NCI-H1092 (cell line): ENCODE data around the gene TMEM170A.
"Not testable (repeated sequence)": the region's sequence is repeated elsewhere in the genome, so short reads cannot be mapped to it uniquely, and the experiment has no call there.

ENCODE experiments used
- DNase-seq: peaks from one replicate; lab custom pipeline; 2025; lab: John Stamatoyannopoulos, UW

The TMEM170A gene

DNA sequence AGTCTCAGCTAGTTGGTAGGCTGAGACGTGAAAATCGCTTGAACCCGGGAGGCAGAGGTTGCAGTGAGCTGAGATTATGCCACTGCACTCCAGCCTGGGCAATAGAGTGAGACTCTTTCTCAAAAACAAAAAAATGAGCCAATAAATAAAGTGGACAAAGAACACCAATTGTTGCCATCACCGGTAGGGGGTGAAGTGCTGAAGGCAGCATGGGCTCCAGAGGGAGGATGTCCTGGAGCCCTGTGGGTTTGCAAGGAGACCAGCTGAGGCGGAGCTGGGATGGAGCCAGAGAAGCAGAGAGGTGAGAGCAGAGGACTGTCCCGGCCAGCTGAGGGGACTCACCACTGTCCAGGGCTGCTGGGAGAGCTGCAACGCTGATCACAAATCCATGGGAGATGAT, 17.0 kb upstream of the TMEM170A start:
- no peak for DNase-seq

DNA sequence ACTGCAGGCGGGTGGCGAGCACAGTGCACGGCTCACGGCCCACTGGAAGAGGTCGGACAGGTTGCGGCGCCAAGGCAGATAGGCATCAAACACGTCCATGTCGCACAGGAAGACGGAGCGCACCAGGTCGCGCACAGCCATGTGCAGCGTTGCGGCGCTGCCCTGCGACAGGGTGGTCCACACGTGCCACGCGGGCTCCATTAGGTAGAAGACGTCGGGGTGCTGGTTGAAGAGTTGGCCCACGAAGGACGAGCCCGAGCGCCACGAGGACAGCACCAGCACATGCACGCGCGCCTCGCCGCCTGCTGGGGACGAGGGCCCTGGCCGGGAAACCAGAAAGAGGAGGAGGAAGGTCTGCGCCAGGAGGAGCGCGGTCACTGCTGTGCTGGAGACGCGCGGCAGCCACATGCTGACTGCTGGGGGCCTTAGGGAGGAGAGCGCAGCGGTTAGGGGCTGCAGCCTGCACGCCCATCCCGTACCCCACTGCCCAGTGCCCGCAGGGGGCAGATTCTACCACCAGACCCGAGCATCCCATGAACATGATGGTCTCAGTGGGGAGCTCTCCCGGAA, 15.0 kb upstream of the TMEM170A start:
- DNase-seq = no peak

DNA sequence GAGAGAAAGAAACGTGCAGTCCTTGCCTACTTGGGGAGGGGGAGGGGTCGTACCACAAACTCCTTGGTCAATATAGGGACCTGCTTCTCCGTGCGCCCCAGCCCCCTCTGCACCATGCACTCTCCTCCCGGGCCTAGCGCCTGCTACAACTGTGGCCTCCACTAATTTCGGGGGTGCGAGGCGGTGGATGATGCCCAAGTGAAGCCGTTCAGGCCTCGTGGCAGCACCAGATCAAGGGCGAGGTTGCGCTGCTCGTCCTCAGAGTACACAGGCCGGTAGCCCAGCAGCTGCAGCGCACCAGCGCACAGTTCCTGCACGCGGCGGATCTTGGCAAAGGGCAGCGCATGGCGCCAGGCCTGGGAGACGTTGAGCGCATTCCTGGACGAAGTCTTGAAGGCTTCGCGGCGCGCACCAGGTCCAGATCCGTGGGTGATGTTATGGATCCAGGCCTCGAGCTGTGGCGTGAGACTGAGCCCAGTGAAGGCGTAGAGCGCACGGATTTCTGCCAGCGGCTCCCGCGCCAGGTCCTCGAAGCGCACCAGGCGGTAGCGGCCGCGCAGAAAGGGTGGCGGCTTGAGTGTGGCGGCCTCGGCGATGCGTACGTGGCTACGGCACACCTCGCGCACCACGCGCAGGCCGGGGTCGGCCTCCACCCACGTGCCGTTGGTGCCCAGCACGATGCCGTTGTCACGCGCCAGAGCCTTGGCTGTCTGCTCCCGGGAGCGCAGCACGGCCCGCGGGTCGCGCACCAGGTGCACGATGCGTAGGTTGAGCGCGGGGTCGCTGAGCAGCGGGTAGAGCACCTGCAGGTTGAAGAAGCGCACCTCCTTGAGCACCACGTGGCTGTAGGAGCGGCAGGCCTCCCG, 14.2 kb upstream of the TMEM170A start:
- no peak for DNase-seq

DNA sequence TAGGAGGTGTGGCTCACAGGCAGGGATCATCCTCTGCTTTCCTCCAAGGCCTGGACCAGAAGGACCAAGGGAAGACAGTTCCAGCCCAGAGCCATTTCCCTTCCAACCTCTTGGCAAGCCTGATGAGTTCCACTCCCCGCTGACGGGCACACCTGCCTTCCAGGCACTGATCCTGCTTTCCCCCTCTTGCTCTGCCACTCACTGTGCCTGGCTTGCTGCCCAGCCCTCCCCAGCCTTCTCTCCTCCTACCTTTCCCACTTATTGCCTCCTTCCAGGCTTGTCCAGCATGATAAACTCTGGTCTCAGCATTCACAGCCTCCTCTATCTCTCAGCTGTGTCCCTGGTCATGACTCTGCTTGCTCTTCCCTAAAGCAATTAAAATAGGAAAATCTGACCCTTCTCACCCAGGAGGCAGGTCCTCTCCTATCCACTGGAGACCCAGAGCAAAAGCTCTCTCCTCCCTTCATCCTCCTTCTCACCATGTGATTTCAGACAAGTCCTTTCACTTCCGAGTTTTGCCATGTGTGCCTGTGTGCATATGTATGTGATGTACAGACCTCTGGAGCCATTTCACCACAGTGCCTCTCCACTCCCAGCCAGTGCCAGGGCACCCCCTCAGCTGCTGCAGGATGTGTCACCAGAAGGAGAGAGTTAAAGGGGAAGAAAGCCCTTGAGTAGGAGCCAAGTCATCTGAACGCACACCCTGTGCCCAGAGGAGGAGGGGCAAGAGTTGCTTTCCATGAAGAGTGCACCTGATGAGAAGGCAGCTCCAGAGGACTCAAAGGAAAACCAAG, 13.4 kb upstream of the TMEM170A start:
- peak; percentile 40 for DNase-seq

DNA sequence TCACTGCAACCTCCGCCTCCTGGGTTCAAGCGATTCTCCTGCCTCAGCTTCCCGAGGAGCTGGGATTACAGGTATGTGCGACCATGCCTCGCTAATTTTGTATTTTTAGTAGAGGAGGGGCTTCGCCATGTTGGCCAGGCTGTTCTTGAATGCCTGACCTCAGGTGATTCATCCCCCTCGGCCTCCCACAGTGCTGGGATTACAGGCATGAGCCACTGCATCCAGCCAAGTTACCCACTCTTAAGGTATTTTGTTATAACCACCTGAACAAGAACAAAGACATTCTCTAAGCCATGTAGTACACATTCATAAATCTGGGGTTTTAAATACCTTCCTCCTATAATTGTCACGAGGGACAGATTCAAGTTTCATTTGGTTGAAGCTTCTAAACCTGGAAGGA, 12.3 kb upstream of the TMEM170A start:
- DNase-seq = no peak

DNA sequence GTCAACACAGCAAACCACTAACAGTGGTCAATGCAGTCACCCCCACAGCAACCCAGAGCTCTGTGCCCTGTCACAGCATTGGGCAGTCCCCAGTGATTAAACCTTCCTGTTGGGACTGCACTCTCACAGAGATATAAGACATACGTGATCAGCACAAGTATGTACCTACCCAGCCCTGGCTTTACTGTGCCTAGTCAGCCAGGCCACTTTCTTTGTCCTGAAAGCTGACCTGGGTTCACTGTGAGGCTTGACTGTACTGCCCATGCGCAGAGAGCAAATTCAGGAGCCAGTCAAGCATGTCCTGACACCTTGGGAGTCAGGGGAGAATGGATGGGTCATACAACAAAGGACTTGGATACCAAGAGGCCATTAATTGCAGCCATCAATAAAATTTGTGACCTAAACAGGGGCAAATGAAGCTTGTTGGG, 10.9 kb upstream of the TMEM170A start:
- no peak for DNase-seq

DNA sequence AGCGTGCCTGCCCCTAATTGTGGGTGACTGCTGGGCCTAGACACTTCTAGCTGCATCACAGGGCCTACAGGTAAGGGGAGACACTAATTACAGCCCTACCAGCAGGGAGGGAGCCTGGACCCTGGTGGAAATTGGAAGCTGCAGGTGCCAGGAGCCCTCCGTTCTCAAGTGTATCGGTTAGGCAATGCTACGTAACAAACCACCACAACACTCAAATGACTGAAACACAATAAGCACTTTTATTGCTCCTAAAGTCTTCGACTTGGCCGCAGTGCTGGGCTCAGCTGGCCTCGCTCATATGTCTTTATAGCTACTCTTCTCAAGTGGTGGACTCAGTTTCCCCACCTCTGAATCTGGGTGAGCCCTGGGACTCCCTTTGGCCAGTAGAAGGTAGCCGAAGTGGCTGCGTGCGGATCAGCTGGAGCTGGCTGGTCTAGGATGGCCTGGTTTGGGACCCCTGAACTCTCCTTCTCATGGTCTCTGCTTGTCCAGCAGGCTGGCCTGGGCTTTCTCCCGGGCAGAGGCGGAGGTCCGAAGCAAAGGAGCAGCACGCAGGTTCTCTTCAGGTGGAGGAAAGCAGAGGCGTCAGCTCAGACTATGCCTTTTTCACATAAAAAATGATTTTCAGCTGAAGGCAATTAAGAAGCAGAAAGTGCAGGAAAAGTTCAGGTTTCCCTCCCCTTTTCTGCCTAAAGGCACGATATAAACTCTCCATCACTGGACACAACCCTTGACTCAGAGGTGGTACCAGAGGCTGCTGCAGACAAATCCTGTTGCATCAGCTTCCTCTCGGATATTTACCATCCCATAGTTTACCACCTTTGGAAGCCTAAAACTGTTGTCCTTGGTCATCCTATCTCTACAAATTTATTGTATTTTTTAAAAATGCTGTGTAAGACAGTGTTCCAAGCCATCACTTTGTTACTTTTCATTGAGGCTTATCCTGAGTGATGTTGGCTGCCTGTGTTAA, 8.7 kb upstream of the TMEM170A start:
- DNase-seq = no peak

DNA sequence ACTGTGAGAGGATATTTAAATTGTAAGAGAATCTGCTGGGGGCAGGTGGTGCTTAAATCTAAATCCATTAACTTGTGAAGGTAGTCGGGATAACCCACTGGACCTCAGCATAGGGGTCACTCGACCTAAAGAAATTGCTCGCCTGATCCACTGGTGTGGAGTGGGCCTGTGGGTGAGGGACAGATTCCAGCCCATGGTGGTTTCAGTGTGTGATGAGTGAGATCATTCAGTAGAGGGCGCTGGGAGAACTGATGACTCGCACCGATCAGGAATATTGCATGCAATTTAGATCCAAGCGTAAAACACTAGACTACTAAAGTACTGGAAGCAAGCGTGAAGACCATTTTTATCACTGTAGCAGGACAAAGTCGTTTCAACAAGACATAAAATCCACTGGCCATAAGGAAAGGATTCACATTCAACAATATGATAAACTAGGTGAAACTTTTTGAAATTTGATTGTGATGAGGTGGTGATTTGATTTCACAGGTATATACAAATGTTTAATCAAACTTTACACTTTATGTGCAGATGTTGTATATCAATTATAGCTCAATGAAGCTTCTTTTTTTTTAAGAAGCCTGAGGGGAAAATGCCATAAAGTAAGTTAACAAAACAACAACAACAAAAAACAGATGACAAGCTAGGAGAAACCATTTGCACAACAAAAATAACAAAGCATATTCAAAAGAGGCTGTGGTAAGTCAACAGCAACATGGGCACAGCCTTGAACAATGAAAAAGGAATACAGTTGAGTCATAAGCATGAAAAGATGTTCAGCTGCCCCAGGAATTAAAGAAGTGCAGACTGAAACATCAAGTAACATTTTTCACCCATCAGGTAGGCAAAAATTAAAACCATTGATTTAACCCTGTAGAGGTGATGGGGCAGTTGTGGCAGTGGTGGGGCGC, 7.5 kb upstream of the TMEM170A start:
- peak; percentile 58 for DNase-seq

DNA sequence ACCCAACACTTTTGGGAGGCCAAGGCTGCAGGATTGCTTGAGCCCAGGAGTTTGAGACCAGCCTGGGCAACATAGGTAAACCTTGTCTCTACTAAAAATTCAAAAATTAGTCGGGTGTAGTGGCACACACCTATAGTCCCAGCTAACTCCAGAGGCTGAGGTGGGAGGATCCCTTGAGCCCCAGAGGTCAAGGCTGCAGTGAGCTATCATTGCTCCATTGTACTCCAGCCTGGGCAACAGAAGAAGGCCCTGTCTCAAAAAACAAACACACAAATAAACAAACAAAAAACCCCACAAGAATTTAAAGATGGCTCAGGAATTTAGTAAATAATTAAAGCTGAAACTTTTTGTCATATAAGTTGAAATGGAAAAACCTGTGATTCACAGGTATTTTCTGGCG, 2.3 kb upstream of the TMEM170A start:
- DNase-seq = no peak

DNA sequence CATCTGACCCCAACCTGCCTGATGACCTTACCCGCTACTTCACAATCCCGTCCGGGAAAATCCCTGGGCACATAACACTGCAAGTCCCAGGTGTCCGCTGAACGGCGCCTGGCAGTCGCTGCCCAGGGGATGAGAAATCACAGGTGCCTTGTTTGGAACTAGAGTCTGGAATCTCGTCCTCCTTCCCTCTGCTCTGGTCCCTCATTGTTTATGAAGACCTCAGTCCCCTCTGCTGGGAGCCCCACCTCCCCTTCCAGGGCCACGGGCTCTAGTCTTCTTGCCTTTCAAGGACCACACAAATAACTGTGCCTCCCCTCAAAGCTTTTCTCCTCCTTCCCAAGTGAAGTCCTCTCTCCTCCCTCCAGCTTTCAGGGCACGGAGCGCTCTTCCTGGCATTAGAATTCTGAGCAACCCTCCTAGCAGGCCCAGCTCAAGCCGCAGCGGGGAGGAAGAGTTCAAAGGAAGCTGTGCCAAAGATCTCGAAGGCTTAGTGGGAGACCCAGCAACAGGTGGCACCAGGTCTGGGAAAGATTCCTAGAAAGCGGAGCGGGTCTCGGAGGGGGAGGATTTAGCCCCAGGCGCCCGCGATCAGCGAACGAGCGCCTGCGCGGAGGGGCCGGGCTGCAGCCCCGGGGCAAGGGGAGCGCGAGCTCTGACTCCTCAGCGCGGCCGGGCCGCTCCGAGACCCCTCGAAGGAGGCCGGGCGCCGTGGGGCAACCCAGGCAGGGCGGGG, 934 bp downstream of the TMEM170A start:
- DNase-seq = not testable (repeated sequence)

DNA sequence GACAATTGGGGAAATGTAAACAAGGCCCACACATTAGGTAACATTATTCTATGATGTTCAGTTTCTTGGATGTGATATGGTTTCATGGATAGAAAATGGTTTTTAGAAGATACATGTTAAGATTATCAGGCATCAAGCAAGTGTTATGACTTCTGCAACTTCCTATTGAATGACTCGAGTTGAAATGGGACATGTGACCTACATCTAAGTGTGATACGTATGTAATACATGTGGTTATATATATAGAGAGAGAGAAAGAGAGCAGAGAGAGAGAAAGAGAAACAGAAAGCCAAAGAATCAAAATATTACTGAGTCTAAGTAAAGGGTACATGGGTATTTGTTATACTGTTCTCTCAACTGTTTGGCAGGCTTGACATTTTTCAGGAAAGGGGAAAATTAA, 1.7 kb downstream of the TMEM170A start:
- no peak for DNase-seq

DNA sequence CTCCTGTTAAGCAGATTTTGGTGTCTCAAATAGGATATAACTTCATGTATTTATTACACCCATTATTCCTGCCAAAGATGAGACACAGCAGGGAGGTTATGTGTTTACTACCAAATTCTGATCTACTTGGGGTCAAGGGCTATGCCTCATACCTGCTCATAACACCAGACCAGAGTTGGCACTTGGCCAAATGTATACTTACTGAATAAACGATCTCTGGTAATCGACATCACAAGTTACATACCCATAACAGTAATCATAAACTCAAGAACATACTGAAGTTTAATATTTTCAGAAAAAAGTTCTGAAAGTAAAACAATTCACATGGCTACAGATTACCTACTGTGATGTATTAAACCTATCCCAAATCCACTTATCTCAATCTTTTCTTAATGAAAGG, 2.9 kb downstream of the TMEM170A start:
- no peak for DNase-seq

DNA sequence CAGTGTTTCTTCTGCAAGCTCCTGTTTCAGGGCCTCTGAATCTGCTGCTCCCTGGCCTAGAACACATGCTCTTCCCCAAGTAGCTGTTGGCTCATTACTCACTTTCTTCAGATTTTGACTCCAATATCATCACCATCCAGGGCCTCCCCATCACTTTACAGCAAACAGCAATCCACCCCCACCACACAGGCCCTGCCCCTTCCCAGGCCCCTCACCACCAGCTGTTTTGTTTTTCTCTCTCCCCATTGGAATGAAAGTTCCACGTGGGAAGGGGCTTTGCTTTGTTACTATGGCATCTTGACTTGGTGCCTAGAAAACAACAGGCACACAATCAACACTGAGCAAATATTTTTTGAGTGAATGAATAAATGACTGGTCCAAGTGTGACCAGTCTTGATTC, 4.0 kb downstream of the TMEM170A start:
- DNase-seq = no peak

DNA sequence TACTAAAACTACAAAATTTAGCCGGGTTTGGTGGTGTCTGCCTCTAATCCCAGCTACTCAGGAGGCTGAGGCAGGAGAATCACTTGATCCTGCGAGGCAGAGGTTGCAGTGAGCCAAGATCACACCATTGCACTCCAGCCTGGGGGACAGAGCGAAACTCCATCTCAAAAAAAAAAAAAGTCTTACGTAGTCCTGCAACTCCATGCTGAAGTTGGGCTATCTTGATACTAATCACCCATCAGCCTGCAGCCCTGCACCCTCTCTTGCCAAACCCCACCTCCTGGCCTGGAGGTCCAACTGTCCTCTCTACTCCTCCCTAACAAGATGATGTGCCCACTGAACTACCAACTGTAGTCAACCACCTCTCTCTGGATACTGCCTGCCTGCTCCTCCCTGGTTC, 4.8 kb downstream of the TMEM170A start:
- DNase-seq = no peak

DNA sequence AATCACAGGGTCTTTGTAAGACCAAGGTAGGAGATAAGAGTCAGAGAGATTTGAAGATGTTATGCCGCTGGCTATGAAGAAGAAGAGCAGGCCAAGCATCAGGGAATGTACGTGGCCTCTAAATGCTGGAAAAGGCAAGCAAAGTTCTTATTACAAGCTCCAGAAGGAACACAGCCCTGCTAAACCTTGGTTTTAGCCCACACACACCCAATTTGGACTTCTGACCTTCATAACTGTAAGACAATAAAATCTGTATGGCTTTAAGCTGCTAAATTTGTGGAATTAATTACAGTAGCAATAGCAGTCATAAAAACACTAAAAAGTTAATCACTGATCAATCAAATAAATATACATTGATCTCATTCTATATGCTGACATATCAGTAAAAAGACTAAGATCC, 6.0 kb downstream of the TMEM170A start:
- no peak for DNase-seq

DNA sequence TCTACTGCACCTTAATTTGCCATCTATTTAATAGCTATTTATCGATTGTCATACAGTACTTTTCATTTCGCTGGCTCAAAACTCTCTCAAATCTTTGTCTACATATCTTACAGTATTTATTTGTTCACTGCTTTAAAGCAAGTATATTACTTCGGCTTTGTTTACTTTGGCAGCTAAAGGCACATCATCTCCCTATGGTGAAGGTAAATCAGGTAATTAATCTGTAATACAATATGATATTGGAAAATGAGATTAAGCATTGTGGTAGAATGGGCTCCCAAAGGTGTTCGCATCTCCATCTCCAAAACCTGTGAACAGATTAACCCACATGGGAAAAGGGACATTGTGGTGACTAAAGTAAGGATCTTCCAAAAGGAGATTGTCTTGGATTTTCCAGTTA, 6.5 kb downstream of the TMEM170A start:
- no peak for DNase-seq

DNA sequence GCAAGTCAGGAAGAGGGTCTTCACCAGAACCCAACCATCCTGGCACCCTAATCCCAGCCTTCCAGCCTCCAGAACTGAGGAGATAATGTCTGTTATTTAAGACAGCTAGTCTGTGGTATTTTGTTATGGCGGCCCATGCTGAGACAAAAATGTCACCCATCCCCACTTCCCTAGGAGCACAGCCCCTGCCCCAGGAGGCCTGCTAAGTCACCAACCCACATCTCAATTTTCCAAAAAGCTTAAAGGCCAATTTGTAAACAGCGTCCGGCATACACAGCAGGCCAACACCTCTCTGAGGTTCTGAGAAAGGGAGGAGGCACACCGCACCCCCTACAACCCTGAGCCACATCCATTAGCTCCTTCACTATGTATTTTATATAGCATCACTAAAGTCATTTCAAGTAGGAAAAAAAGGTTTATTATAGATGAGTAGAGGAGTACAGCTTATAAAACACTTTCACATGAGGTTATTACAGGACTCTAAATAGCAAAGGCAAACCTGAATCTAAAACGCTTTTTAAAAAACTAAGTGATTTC, 6.9 kb downstream of the TMEM170A start:
- no peak for DNase-seq

DNA sequence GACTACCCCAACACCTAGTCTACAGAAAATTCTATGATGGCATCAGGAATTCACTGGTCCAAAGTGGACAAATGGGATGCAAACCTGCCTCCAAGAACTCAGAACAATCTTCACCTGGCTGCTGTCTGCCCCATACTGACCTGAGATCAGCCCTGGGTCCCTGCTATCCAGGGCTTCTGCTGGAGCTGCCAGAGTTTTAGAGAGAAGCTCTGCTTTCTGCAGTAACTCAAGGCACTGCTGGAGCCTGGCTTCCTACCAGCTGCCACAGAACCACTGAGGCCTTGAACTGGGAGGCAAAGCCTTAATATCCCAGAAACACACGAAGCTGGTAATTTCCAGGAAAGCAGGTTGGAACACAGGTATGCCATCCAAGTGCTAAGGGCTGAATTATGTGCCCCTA, 7.5 kb downstream of the TMEM170A start:
- no peak for DNase-seq

DNA sequence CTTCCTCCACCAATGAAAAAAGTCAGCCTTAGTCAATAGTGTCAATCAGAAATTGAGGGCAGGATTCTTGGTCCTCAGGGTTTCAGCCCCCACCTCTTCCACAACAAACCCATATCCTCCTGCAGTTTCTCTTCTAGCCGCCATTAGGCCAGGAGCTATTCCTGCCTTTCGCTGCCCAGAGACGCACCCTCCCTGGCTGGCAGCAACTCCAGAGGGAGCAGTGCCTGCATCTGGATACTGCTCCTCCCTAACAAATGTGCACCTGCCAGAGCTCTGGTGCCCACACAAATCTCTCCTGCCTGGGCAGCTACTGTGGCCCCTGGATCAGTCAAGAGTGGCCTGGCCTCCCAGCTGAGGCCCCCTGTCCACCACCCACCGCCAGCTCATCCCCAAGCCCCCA, 8.0 kb downstream of the TMEM170A start:
- not testable (repeated sequence) for DNase-seq

DNA sequence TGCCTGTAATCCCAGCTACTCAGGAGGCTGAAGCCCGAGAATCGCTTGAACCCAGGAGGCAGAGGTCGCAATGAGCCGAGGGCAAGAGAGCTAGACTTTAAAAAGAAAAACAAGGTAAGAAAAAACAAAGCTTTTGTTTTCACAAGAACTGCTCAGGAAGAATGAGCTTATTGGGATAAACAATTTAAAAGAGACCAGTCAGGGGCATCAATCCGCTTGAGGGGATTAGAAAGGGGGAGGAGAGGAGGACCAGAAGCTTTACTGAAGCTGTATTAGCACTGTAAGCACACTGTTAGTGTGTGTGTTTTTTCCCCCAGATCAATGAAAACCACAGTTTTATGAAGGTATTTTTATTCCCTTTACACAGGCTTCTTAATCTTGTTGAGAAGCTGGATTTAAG, 8.8 kb downstream of the TMEM170A start:
- DNase-seq = no peak
